Activated T-helper 2 cell treated with anti-CD3 and anti-CD28 coated beads, Interferon-gamma antibody, Interleukin-2, Interleukin-4, amounts not matched to agents 10 μg/mL and 5 μg/mL and 100 μg/mL, durations not matched to agents 14 hours and 24 hours and 36 hours (primary cell): Measurements from ENCODE around the gene SLC6A6. TPM values are rescaled to one million over a fixed set of nuclear protein-coding genes. Genes with fewer than 3 reads are reported as not detected.

ENCODE experiments used
- DNase-seq: peaks from one replicate; pipeline ENCODE4 v3.0.0; 2021; ENCODE audit warnings: low spot score
- H3K27ac Mint-ChIP-seq: one replicate; pipeline ENCODE4 v1.8.0; 2021; ENCODE audit warnings: mixed read lengths
- H3K27me3 Mint-ChIP-seq: one replicate; pipeline ENCODE4 v1.8.0; 2021; ENCODE audit warnings: low read depth, mixed read lengths
- H3K36me3 Mint-ChIP-seq: one replicate; pipeline ENCODE4 v1.8.0; 2021; ENCODE audit warnings: low read depth, mixed read lengths
- H3K4me1 Mint-ChIP-seq: one replicate; pipeline ENCODE4 v1.8.0; 2021; ENCODE audit warnings: low read depth, mixed read lengths
- H3K4me3 Mint-ChIP-seq: one replicate; pipeline ENCODE4 v1.8.0; 2021; ENCODE audit warnings: low read depth, mild to moderate bottlenecking, moderate library complexity, mixed read lengths
- H3K9me3 Mint-ChIP-seq: one replicate; pipeline ENCODE4 v1.8.0; 2021; ENCODE audit warnings: mixed read lengths
- intact Hi-C: fragments of 100-400 bp; cut with micrococcal nuclease; formaldehyde crosslinking; loops from one replicate; pipeline ENCODE4 v1.15.1; 2023
- total RNA-seq: library from RNA; stranded (reverse); gene quantifications from 2 replicates; pipeline ENCODE4 v1.2.3, GENCODE V29; 2022

The SLC6A6 gene
- total RNA-seq, 1 donor from 2014 or later = 55.8 TPM

- intact Hi-C loops = no loop called here
- no peak for DNase-seq
- peaks cover 2% of the 10 kb centered on the region for H3K27me3 Mint-ChIP-seq
- no peak overlapping the region for H3K4me3 Mint-ChIP-seq
- no peaks in the 10 kb centered on the region for H3K9me3 Mint-ChIP-seq
- no peak overlapping the region for H3K27ac Mint-ChIP-seq
- H3K36me3 Mint-ChIP-seq = no peaks in the 10 kb centered on the region
- peaks cover 2% of the 10 kb centered on the region for H3K4me1 Mint-ChIP-seq
Measured at GRCh38 chr3:14523792-14524191, 121.4 kb downstream of the SLC6A6 start.

DNA sequence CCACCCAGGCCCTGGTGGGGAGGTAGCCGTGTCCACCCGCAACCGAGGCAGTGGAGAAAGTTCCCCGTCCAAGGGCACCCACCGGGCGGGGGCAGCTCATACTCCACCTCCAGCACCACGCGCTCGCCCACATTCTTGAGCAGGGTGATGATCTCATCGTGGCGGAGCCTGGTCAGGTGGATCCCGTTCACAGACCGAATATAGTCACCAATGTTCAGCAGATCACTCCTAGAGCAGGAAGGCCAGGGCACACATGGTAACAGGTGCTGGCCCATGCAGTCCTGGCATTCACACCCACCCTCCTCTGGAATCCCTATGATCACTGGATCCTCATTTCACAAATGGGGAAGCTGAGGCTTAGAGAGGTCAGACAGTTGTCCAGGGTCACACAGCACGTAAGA, 121.9 kb downstream of the SLC6A6 start:
- Mint-ChIP-seq H3K36me3 (no peaks in the 10 kb centered on the region), H3K9me3 (no peaks in the 10 kb centered on the region), H3K27me3 (peaks cover 2% of the 10 kb centered on the region), H3K4me1 (peaks cover 2% of the 10 kb centered on the region), H3K27ac (no peak overlapping the region), H3K4me3 (no peak overlapping the region)
- DNase-seq = no peak
- intact Hi-C loops = no loop called here

- no peak overlapping the region for H3K4me3 Mint-ChIP-seq
- peaks cover 2% of the 10 kb centered on the region for H3K27me3 Mint-ChIP-seq
- intact Hi-C loops = no loop called here
- H3K27ac Mint-ChIP-seq = no peak overlapping the region
- no peaks in the 10 kb centered on the region for H3K36me3 Mint-ChIP-seq
- peaks cover 2% of the 10 kb centered on the region for H3K4me1 Mint-ChIP-seq
- no peak for DNase-seq
- no peaks in the 10 kb centered on the region for H3K9me3 Mint-ChIP-seq
Measured at GRCh38 chr3:14524920-14525660, 122.7 kb downstream of the SLC6A6 start.

- Mint-ChIP-seq H3K27ac (no peak overlapping the region), H3K4me1 (peaks cover 2% of the 10 kb centered on the region), H3K36me3 (no peaks in the 10 kb centered on the region), H3K9me3 (no peaks in the 10 kb centered on the region), H3K27me3 (peaks cover 2% of the 10 kb centered on the region), H3K4me3 (no peak overlapping the region)
- intact Hi-C loops = no loop called here
- DNase-seq = no peak
Measured at GRCh38 chr3:14525685-14526631, 123.6 kb downstream of the SLC6A6 start.

- intact Hi-C loops = no loop called here
- no peak overlapping the region for H3K27ac Mint-ChIP-seq
- no peaks in the 10 kb centered on the region for H3K9me3 Mint-ChIP-seq
- DNase-seq = no peak
- no peaks in the 10 kb centered on the region for H3K36me3 Mint-ChIP-seq
- no peak overlapping the region for H3K4me3 Mint-ChIP-seq
- H3K4me1 Mint-ChIP-seq = peaks cover 2% of the 10 kb centered on the region
- peaks cover 2% of the 10 kb centered on the region for H3K27me3 Mint-ChIP-seq
Measured at GRCh38 chr3:14528081-14528480, 125.7 kb downstream of the SLC6A6 start.

DNA sequence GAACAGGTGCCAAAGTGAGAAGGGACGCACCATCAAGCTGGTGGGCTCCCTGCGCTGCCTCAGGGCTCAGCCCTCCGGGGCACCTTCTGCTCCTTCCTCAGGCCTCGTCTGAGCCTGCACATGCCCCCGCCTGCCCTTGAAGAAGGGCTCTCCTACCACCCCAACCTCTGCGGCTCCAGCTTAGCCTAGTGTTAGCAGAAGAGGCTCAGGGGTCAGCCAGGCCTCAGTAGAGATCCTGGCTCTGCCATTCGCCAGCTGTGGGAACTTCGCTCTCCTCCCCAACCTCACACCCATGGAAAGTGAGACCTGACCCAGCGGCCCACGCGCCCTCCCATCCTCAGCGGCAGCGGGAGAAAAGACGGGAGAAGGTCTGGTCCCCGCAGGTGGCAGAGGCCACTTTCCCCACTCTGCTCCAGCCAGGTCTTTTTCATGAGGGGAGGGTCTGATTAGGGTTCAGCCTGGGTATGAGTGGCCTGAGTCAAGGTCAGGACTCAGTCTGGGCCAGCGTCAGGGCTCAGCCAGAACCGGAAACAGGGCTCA, 129.5 kb downstream of the SLC6A6 start:
- no peak overlapping the region for H3K27ac Mint-ChIP-seq
- H3K4me3 Mint-ChIP-seq = no peak overlapping the region
- intact Hi-C loops = no loop called here
- no peak for DNase-seq
- no peaks in the 10 kb centered on the region for H3K9me3 Mint-ChIP-seq
- no peaks in the 10 kb centered on the region for H3K36me3 Mint-ChIP-seq
- peaks cover 2% of the 10 kb centered on the region for H3K4me1 Mint-ChIP-seq
- H3K27me3 Mint-ChIP-seq = peaks cover 2% of the 10 kb centered on the region

GRCh38 chr3:14532691-14533456, 130.5 kb downstream of the SLC6A6 start:
- intact Hi-C loops = no loop called here
- no peak overlapping the region for H3K27ac Mint-ChIP-seq
- no peaks in the 10 kb centered on the region for H3K36me3 Mint-ChIP-seq
- H3K27me3 Mint-ChIP-seq = peaks cover 2% of the 10 kb centered on the region
- no peak overlapping the region for H3K4me3 Mint-ChIP-seq
- no peaks in the 10 kb centered on the region for H3K9me3 Mint-ChIP-seq
- peaks cover 1% of the 10 kb centered on the region for H3K4me1 Mint-ChIP-seq
- no peak for DNase-seq

DNA sequence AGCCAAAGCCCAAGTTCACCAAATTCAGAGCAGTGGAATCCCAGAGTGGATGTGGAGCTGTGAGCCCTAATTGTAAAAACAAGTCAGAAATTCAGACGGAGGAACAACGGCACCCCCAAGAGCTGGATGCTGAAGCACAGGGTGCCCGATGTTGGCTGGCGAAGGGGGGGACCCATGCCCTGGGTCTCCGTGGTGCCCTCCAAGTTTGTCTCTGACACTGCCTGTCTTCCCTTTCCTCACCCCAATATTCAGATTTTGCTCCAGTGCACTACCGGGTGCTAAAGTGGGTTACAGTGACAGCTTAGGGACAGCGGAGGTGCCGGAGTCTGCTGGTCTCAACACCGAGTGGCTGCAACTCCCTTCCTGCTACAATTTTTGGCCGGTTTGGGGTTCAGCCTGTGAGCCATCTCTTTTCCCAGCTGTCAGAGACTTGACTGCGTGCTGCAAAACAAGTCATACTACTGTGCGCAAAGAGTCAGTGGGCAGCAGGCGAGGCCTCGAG, 131.1 kb downstream of the SLC6A6 start:
- intact Hi-C loops = no loop called here
- Mint-ChIP-seq H3K4me1 (no peaks in the 10 kb centered on the region), H3K9me3 (no peaks in the 10 kb centered on the region), H3K27ac (no peak overlapping the region), H3K4me3 (no peak overlapping the region), H3K27me3 (no peaks in the 10 kb centered on the region), H3K36me3 (no peaks in the 10 kb centered on the region)
- no peak for DNase-seq

- Mint-ChIP-seq H3K36me3 (no peaks in the 10 kb centered on the region), H3K9me3 (no peaks in the 10 kb centered on the region), H3K4me1 (no peaks in the 10 kb centered on the region)
Measured at GRCh38 chr3:14534516-14535191, 132.2 kb downstream of the SLC6A6 start.

GRCh38 chr3:14535616-14536015, 133.2 kb downstream of the SLC6A6 start:
- DNase-seq = no peak
- intact Hi-C loops = no loop called here
- H3K4me3 Mint-ChIP-seq = no peak overlapping the region
- no peaks in the 10 kb centered on the region for H3K4me1 Mint-ChIP-seq
- H3K27me3 Mint-ChIP-seq = no peaks in the 10 kb centered on the region
- H3K27ac Mint-ChIP-seq = no peak overlapping the region
- no peaks in the 10 kb centered on the region for H3K9me3 Mint-ChIP-seq
- H3K36me3 Mint-ChIP-seq = no peaks in the 10 kb centered on the region

More at GRCh38 chr3:14534516-14535191, 132.2 kb downstream of the SLC6A6 start:
- Mint-ChIP-seq H3K4me3 (no peak overlapping the region), H3K27me3 (no peaks in the 10 kb centered on the region), H3K27ac (no peak overlapping the region)
- intact Hi-C loops = no loop called here
- no peak for DNase-seq

GRCh38 chr3:14536055-14536815, 133.8 kb downstream of the SLC6A6 start:
- no peak overlapping the region for H3K4me3 Mint-ChIP-seq
- H3K9me3 Mint-ChIP-seq = no peaks in the 10 kb centered on the region
- no peak overlapping the region for H3K27ac Mint-ChIP-seq
- intact Hi-C loops = no loop called here
- no peaks in the 10 kb centered on the region for H3K36me3 Mint-ChIP-seq
- no peaks in the 10 kb centered on the region for H3K27me3 Mint-ChIP-seq
- no peak for DNase-seq
- H3K4me1 Mint-ChIP-seq = no peaks in the 10 kb centered on the region
